Measurements from ENCODE around the gene AIG1. TPM values are rescaled to one million over a fixed set of nuclear protein-coding genes. Genes with fewer than 3 reads are reported as not detected.

AIG1 gene
- total RNA-seq, 1 experiment from 2014 or later: 2.2 TPM

DNA sequence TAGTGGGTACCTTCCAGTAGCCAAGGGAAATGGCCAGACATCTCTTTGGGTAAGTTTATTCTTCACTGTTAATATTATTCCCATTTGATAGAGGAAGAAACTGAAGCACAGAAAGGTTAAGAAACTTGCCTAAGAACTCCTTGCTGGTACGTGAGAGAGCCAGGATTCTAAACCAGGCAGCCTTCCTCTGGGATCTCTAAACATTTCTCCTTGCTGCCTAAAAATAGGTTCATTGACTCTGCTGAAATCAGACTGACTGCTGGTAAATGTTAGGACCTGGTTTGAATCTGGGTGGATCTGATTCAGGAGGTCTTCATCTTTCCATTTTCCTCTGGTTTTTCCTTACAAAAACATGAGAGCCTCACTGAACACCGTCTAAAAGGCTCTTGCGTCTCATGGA is 186.9 kb downstream of the AIG1 start:
- no peak overlapping the region for H3K27ac ChIP-seq (ENCODE audit: low read depth, low read length, poor library complexity, severe bottlenecking)
- H3K36me3 ChIP-seq (ENCODE audit: insufficient read depth, low read length, poor library complexity, severe bottlenecking): no peaks in the 10 kb centered on the region
- TF ChIP-seq EZH2 (IDR thresholded peaks at IDR 0.05; ENCODE audit: borderline replicate concordance, low read depth, low read length, poor library complexity, severe bottlenecking) (no peak), CTCF (conservative IDR thresholded peaks at IDR 0.05; ENCODE audit: low read depth, low read length) (no peak)
- no peaks in the 10 kb centered on the region for H3K9me3 ChIP-seq (ENCODE audit: low read depth, low read length, poor library complexity, severe bottlenecking)
- no peaks in the 10 kb centered on the region for H3K4me1 ChIP-seq (ENCODE audit: insufficient read depth, low read length, poor library complexity, severe bottlenecking)
- CTCF ChIA-PET: no interaction called here
- DNase-seq (ENCODE audit: low spot score): no peak
- no peak overlapping the region for H3K4me3 ChIP-seq (ENCODE audit: low read depth, low read length, poor library complexity, severe bottlenecking)
- POLR2A ChIA-PET (ENCODE audit: low non-redundant PET): no interaction called here
- H3K27me3 ChIP-seq (replicated peaks; ENCODE audit: insufficient read depth, low read depth, low read length, poor library complexity): no peaks in the 10 kb centered on the region
- no TSS peak for BruUV-seq (replicated peaks)
- intact Hi-C loops (cut with micrococcal nuclease; ENCODE audit: unreplicated experiment): no loop called here

DNA sequence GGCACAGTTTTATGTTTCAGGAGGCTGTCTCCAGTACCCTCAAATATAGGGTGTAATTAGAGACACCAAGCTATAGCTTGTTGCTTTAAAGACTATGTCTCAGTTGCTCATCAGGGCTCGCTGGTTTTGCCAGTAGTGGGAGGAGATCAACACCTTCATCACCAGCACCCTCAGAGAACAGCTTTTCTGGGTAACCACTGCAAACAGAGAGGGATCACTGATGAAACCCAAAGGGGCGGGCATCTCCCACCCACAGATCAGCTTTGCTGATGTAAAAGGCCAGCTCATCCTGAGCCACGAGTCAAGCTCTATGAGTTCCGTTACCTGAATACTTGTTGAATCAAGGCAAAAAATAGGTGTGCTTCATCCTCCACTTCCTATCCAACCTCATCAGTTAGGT is 187.7 kb downstream of the AIG1 start:
- ChIA-PET CTCF (no interaction called here), POLR2A (ENCODE audit: low non-redundant PET) (no interaction called here)
- no peaks in the 10 kb centered on the region for H3K4me1 ChIP-seq (ENCODE audit: insufficient read depth, low read length, poor library complexity, severe bottlenecking)
- no TSS peak for BruUV-seq (replicated peaks)
- H3K27ac ChIP-seq (ENCODE audit: low read depth, low read length, poor library complexity, severe bottlenecking): no peak overlapping the region
- intact Hi-C loops (cut with micrococcal nuclease; ENCODE audit: unreplicated experiment): no loop called here
- no peaks in the 10 kb centered on the region for H3K27me3 ChIP-seq (replicated peaks; ENCODE audit: insufficient read depth, low read depth, low read length, poor library complexity)
- no peaks in the 10 kb centered on the region for H3K36me3 ChIP-seq (ENCODE audit: insufficient read depth, low read length, poor library complexity, severe bottlenecking)
- no peak for TF ChIP-seq EZH2 (IDR thresholded peaks at IDR 0.05; ENCODE audit: borderline replicate concordance, low read depth, low read length, poor library complexity, severe bottlenecking)
- TF ChIP-seq CTCF (conservative IDR thresholded peaks at IDR 0.05; ENCODE audit: low read depth, low read length): no peak
- no peak for DNase-seq (ENCODE audit: low spot score)
- H3K9me3 ChIP-seq (ENCODE audit: low read depth, low read length, poor library complexity, severe bottlenecking): no peaks in the 10 kb centered on the region
- no peak overlapping the region for H3K4me3 ChIP-seq (ENCODE audit: low read depth, low read length, poor library complexity, severe bottlenecking)

GRCh38 chr6:143251288-143251687 is 190.6 kb downstream of the AIG1 start:
- Histone ChIP-seq H3K27me3 (replicated peaks; ENCODE audit: insufficient read depth, low read depth, low read length, poor library complexity) (no peaks in the 10 kb centered on the region), H3K9me3 (ENCODE audit: low read depth, low read length, poor library complexity, severe bottlenecking) (no peaks in the 10 kb centered on the region), H3K4me1 (ENCODE audit: insufficient read depth, low read length, poor library complexity, severe bottlenecking) (no peaks in the 10 kb centered on the region), H3K4me3 (ENCODE audit: low read depth, low read length, poor library complexity, severe bottlenecking) (no peak overlapping the region), H3K36me3 (ENCODE audit: insufficient read depth, low read length, poor library complexity, severe bottlenecking) (no peaks in the 10 kb centered on the region), H3K27ac (ENCODE audit: low read depth, low read length, poor library complexity, severe bottlenecking) (no peak overlapping the region)
- ChIA-PET CTCF (no interaction called here), POLR2A (ENCODE audit: low non-redundant PET) (no interaction called here)
- no peak for DNase-seq (ENCODE audit: low spot score)
- TF ChIP-seq EZH2 (IDR thresholded peaks at IDR 0.05; ENCODE audit: borderline replicate concordance, low read depth, low read length, poor library complexity, severe bottlenecking): no peak
- no peak for TF ChIP-seq CTCF (conservative IDR thresholded peaks at IDR 0.05; ENCODE audit: low read depth, low read length)
- BruUV-seq (replicated peaks): no TSS peak
- intact Hi-C loops (cut with micrococcal nuclease; ENCODE audit: unreplicated experiment): no loop called here

Data from A673 (cell line).